Measurements from ENCODE around the gene OVCA2. TPM values are rescaled to one million over a fixed set of nuclear protein-coding genes. Genes with fewer than 3 reads are reported as not detected.

OVCA2 gene
- total and polyA plus RNA-seq, 2 donors from 2014 or later = 22.9 to 63.6 TPM

DNA sequence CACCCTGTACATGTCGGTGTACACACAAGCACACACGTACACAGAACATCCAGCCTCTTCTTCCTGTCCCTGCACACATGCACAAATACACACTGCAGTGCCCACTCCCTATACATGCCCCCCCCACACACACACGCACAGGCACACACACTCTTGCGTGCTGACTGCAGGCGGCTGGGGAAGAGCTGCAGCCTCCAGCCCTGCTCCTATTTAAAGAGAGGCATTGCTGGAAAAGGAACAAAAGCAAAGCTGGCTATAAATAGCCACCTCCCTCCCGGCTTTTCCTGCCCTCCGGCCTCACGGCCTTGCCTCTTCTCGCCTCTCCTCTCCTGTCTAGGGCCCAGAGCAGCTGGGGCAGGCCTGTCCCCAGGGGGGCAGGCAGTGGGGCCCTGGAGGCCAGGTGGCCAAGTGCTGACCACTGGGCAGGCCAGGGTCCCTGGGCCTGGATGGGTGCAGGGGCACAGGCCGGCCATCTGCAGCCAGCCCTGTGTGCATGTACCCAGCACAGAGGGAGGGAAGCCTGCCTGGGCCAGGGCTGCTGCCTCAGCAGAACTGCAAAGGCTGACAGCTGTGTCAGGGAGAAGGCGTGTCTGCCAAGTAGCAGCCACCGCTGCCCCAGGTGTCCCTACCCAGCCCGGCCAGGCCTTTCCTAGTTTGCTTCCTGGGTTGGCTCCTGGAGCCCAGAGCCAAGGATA, 42.1 kb upstream of the OVCA2 start:
- DNase-seq (peak in 2 of 5 donors; percentile 78), FAIRE-seq (no peak)
- TF ChIP-seq, protein P1, sequence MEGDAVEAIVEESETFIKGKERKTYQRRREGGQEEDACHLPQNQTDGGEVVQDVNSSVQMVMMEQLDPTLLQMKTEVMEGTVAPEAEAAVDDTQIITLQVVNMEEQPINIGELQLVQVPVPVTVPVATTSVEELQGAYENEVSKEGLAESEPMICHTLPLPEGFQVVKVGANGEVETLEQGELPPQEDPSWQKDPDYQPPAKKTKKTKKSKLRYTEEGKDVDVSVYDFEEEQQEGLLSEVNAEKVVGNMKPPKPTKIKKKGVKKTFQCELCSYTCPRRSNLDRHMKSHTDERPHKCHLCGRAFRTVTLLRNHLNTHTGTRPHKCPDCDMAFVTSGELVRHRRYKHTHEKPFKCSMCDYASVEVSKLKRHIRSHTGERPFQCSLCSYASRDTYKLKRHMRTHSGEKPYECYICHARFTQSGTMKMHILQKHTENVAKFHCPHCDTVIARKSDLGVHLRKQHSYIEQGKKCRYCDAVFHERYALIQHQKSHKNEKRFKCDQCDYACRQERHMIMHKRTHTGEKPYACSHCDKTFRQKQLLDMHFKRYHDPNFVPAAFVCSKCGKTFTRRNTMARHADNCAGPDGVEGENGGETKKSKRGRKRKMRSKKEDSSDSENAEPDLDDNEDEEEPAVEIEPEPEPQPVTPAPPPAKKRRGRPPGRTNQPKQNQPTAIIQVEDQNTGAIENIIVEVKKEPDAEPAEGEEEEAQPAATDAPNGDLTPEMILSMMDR (IDR thresholded peaks at IDR 0.05; ENCODE audit: borderline replicate concordance, extremely low read depth, insufficient read depth) = no peak
- peak overlapping the region in 2 of 3 donors; percentile 18 to 40 for H3K9ac ChIP-seq (ENCODE audit: low read length in 3 of 3)
- H3K9me3 ChIP-seq (ENCODE audit: control insufficient read depth in 2 of 3, insufficient read depth in 1 of 3, low read length in 3 of 3) = no peaks in the 10 kb centered on the region
- no peaks in the 10 kb centered on the region for H3K36me3 ChIP-seq (ENCODE audit: control insufficient read depth in 2 of 3, insufficient read depth in 3 of 3, low read length in 3 of 3)
- H3K27me3 ChIP-seq (ENCODE audit: control insufficient read depth, insufficient read depth, low read length) = no peaks in the 10 kb centered on the region
- intact Hi-C loops (cut with DNase I) = no loop called here
- H3K27ac ChIP-seq (ENCODE audit: low read depth in 2 of 2, low read length in 2 of 2) = peak overlapping the region; percentile 66 to 67
- no peak overlapping the region for H3K4me3 ChIP-seq (ENCODE audit: low read length in 3 of 3)
- H3K4me1 ChIP-seq (ENCODE audit: control insufficient read depth in 2 of 3, insufficient read depth in 2 of 3, low read depth in 1 of 3, low read length in 3 of 3) = peaks cover 0 to 30% (median 16%) of the 10 kb centered on the region in 3 donors

DNA sequence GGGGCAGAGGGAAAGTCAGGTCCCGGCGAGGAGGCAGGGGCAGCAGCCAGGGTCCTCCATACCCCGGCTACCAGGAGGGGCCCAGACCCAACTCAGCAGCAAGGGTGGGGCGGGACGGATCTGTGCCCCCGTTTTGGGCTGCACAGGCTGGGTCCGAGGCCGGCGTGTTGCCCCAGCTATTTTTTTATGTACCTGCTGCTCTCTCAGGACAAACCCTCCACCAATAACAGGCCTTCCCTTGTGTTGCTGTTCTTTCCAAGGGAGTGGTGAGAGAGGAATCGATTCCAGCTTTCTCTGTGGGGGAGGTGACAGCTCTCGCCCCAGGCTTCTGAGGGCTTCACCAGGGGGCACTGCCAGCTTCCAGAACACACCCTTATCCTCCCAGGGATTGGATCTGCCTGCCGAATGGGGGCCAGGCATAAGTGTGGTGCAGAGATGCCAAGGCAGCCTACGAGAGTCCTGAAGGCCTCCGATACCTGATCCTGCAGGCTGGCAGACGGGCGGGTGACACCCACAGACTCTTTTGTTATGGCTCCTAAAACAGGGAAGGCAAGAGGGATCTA, 39.0 kb upstream of the OVCA2 start:
- H3K36me3 ChIP-seq (ENCODE audit: control insufficient read depth in 2 of 3, insufficient read depth in 3 of 3, low read length in 3 of 3) = no peaks in the 10 kb centered on the region
- peak in 1 of 5 donors; percentile 13 for DNase-seq
- TF ChIP-seq, protein P1 (IDR thresholded peaks at IDR 0.05; ENCODE audit: borderline replicate concordance, extremely low read depth, insufficient read depth) = no peak
- H3K27me3 ChIP-seq (ENCODE audit: control insufficient read depth, insufficient read depth, low read length) = no peaks in the 10 kb centered on the region
- no peak for FAIRE-seq
- intact Hi-C loops (cut with DNase I) = no loop called here
- H3K9me3 ChIP-seq (ENCODE audit: control insufficient read depth in 2 of 3, insufficient read depth in 1 of 3, low read length in 3 of 3) = no peaks in the 10 kb centered on the region
- peaks cover 0 to 15% (median 0%) of the 10 kb centered on the region in 3 donors for H3K4me1 ChIP-seq (ENCODE audit: control insufficient read depth in 2 of 3, insufficient read depth in 2 of 3, low read depth in 1 of 3, low read length in 3 of 3)
- no peak overlapping the region for H3K4me3 ChIP-seq (ENCODE audit: low read length in 3 of 3)
- no peak overlapping the region for H3K27ac ChIP-seq (ENCODE audit: low read depth in 2 of 2, low read length in 2 of 2)
- no peak overlapping the region for H3K9ac ChIP-seq (ENCODE audit: low read length in 3 of 3)

DNA sequence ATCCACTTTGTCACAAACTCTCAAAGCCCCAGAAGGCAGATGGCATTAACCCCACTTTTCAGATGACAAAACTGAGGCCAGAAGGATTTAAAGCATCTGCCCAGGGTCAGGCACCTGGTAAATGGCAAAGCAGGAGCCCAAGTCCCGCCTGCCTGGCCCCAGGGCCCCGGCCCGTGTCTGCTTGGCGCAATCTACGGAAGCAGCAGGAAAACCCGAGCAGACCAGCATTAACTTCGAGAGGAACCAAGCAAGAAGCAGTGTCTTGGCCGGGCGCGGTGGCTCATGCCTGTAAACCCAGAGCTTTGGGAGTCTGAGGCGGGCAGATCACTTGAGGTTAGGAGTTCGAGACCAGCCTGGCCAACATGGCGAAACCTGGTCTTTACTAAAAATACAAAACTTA, 38.3 kb upstream of the OVCA2 start:
- Histone ChIP-seq H3K36me3 (ENCODE audit: control insufficient read depth in 2 of 3, insufficient read depth in 3 of 3, low read length in 3 of 3) (no peaks in the 10 kb centered on the region), H3K4me1 (ENCODE audit: control insufficient read depth in 2 of 3, insufficient read depth in 2 of 3, low read depth in 1 of 3, low read length in 3 of 3) (peaks cover 0 to 15% (median 0%) of the 10 kb centered on the region in 3 donors), H3K27ac (ENCODE audit: low read depth in 2 of 2, low read length in 2 of 2) (no peak overlapping the region), H3K4me3 (ENCODE audit: low read length in 3 of 3) (no peak overlapping the region), H3K27me3 (ENCODE audit: control insufficient read depth, insufficient read depth, low read length) (no peaks in the 10 kb centered on the region), H3K9ac (ENCODE audit: low read length in 3 of 3) (no peak overlapping the region), H3K9me3 (ENCODE audit: control insufficient read depth in 2 of 3, insufficient read depth in 1 of 3, low read length in 3 of 3) (no peaks in the 10 kb centered on the region)
- TF ChIP-seq, protein P1 (IDR thresholded peaks at IDR 0.05; ENCODE audit: borderline replicate concordance, extremely low read depth, insufficient read depth) = no peak
- DNase-seq = no peak
- intact Hi-C loops (cut with DNase I) = no loop called here
- FAIRE-seq = no peak
